Muscle of back (tissue), 11 donors: Measurements from ENCODE around the gene SLC22A8. TPM values are rescaled to one million over a fixed set of nuclear protein-coding genes. Genes with fewer than 3 reads are reported as not detected.
"Not testable (repeated sequence)": the region's sequence is repeated elsewhere in the genome, so short reads cannot be mapped to it uniquely, and the experiment has no call there.

Experiments
- DNase-seq, 3 donors: peaks; one replicate each; pipeline versions ENCODE4 v3.0.0 to v3.0.0-alpha.2; 2013
- polyA plus RNA-seq, 10 donors: library from polyadenylated mRNA; unstranded; fragments of 120-200 nt; gene quantifications; one replicate each; pipeline ENCODE4 v1.2.1, GENCODE V29; 2013; ENCODE audit not compliant: insufficient read length in 10 of 10

The SLC22A8 gene
- polyA plus RNA-seq, 10 donors, result 0.18 TPM; not detected in 9

DNA sequence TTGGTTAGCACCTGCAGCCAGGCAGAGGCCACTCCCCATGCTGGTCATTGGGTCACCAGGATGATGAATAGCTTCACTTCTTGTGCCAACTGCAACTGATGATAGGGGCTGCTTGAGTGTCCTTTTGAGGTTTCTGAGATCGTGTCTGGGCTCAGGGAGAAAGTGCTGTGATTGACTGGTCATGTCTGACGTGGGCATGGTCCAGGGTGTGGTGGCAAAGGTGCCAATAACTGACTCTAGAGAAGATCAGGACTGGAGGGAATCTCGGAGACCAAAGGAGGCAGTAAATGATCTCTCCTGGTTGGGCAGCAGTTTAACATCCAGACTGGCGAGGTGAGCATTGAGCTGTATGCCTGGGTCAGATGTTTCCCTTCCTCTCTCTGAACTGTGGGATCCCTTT is 20.9 kb downstream of the SLC22A8 start:
- DNase-seq, result no peak

- no peak for DNase-seq
Observed at GRCh38 chr11:62988276-62988675, 27.4 kb downstream of the SLC22A8 start.

- DNase-seq, result no peak
Observed at GRCh38 chr11:62985041-62985750, 30.4 kb downstream of the SLC22A8 start.

GRCh38 chr11:62984451-62984991 is 31.1 kb downstream of the SLC22A8 start, which contains the start of gene SLC22A6:
Gene SLC22A6, minus strand, starts transcription at chr11:62984967. Its CDS starts 277 bp downstream, at chr11:62984690.
- no peak for DNase-seq

DNA sequence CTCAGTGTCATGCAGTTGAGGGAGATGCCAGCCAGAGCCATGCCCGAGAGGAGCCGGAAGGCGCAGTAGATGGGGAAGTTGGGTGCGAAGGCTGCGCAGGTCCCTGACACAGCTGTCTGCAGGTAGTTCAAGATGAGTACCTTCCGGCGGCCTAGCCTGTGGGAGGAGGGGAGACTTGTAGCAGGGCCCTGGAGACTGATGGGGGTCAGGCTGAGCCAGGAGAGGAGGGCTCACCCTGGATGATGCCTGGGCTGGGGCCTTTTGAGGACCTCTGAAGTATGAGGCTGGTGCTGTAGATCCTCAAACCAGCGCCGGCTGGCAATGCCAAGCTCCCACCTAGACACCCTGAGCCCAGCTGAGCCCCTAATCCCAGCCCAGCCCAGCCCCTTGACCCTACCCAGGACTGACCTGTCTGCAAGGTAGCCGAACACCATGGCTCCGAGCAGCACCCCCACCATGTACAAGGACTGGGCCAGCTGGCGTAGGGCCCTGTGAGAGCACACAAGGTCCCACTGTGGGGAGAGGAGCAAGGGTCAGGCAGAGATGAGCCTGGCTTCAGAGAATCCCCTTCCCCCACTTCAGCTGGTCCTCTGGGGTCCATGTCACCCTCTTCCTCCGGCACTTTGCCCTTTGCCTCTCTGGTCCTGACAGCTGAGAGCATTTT is 32.0 kb downstream of the SLC22A8 start:
- DNase-seq, result no peak

- no peak for DNase-seq
Observed at GRCh38 chr11:62981743-62982142, 33.9 kb downstream of the SLC22A8 start.

DNA sequence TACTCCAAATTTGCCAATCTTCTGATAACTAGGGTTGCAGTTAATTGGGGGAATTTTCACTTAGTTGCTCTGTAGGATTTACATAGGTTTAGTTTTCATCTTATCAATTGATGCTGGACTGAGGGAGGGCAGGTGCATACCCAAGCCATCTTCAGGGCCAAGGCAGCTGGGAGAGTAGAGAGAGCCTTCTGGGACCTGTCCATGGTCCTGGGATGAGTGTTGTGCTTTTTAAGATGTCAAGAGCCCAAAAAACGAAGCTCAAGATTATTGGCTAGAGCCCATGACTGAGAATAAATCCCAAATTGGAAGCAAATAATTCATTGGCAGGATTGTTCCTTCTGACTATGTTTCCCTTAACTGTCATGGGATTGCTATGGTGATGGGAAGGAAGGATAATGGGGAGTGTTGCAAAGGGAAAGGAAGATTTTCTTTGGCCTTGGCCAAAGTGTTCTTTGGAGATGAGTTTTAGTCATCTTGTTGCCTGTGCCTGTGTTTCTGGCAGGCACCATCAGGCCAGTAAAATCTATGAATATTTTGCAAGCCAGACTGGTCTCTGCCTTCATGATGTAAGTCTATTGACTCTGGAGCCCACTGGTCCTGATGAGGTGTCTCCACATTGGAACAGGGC is 35.4 kb downstream of the SLC22A8 start:
- DNase-seq, result peak in 2 of 3 donors; percentile 16 to 21

DNA sequence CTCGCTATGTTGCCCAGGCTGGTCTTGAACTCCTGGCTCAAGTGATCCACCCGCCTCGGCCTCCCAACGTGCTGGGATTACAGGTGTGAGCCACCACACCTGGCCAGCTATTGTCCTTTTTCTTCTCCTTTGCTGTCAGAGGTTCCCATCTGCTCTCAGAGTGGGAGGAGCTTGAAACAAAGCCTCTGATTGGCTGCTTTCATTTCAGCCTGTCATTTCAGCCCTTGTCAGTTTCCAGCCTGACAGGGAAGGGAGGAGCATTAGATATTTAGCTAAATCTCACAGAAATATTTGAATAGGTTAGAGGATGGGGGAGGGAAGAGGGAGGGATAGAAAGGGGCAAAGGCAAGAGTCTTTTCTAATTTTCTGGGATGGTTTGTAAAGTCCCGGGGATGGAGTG is 39.5 kb downstream of the SLC22A8 start:
- DNase-seq, result no peak

DNA sequence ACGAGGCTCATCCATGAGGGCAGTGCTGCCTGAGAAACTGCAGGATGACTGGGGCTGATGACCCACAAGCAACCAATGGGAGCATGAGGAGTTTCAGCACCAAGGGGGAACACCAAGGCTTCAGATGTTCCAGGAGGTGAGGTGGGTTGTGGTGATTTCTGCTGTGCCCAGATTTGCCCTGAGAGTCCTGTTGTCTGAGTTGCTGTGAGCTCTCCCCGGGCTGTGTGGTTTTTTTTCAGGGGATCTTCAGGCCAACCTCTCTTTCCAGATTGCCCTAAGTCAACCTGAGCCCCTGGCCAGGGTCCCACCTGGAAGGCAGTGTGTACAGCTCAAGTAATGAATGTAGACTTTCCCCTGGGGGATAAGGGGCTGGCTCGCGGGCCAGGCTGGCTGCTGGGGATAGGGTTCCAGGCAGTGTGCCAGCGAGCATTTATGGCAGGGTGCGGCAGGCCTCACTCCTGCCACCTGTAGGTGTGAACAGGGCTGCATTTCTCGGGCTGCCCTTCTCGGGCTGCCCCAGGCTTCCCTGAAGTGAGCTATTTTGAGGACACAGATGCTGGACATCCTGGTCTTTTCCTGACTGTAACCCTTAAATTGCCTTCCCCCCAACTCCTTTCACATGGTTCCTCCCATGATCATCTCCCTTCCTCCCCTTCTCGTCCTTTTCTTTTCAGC is 40.7 kb downstream of the SLC22A8 start:
- DNase-seq, result peak; percentile 24 to 54 (median 26)

- DNase-seq, result no peak
Observed at GRCh38 chr11:62965574-62965973, 50.1 kb downstream of the SLC22A8 start.

- no peak for DNase-seq
Observed at GRCh38 chr11:62962391-62962790, 53.2 kb downstream of the SLC22A8 start.

DNA sequence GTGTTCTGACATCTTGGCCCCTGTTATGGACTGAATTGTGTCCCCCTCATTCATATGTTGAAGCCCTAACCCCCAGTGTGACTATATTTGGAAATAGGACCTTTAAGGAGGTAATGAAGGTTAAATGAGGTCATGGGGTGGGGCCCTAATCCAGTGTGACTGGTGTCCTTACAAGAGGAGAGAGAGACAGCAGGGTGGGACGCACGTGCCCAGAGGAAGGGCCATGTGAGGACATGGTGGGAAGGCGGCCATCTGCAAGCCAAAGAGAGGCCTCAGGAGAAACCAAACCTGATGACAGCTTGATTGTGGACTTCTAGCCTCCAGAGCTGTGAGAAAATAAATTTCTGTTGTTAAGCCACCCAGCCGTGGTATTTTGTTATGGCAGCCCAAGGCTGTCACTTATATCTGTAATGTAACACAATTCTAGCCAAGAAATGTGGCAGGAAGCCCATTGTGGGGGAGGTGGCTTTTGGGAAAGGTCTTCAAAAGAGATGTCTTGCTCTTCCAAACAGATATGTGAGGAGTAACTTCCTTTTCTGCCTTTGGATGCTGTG is 54.5 kb downstream of the SLC22A8 start:
- no peak for DNase-seq

DNA sequence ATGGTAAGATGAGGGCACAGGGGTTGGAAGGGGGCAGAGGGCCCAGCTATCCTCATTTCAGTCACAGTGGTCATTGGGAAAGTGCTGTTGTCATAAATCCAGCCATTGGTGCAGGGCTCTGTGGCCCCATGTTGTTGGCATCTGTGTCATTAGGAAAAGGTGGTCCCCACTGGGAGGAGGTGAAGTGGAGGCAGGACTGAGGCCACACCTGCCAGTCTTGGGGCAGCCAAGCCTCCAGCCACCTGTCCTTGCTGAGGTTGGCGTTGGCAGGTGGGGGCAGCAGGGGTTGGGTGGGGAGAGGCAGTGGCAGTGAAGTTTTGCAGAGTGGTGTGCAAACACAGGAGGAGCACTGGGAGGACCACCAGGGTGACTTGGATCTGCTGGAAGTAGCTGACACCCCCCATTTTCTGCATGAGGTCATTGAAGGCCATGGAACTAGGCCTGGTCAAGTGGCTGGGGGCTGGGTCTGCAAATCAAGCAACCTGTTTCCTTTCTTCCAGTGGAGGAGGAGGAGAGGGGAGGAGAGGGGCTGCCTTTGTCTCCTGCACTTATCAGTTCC is 56.1 kb downstream of the SLC22A8 start:
- DNase-seq, result no peak

GRCh38 chr11:62958547-62959421 is 56.9 kb downstream of the SLC22A8 start:
- DNase-seq, result peak; percentile 78 to 92 (median 87)

- DNase-seq, result no peak
Observed at GRCh38 chr11:62957147-62957546, 58.5 kb downstream of the SLC22A8 start.

DNA sequence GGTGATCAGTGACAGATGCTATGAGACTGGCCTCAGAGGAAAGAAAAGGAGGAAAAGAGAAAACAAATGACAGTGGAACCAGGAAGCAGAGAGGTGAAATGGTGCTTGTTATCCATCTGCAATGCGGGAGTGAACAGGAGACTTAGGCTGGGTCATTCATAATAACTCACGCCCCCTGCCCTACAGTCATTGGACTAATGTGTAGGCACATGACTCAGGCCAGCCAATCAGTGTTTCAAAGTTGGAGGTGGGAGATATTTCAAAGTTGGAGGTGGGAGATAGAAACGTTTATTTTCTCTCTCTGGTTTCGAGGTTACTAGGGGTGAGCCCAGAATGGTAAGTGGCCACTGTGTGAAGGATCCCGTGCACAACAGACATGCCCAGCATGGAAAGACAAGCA is 61.2 kb downstream of the SLC22A8 start:
- DNase-seq, result no peak

GRCh38 chr11:62953811-62954210 is 61.8 kb downstream of the SLC22A8 start:
- no peak for DNase-seq

GRCh38 chr11:62948765-62949320 is 66.8 kb downstream of the SLC22A8 start:
- no peak for DNase-seq

- DNase-seq, result not testable (repeated sequence)
Observed at GRCh38 chr11:62945538-62945937, 70.1 kb downstream of the SLC22A8 start.
